A549 treated with GW870086 at 1 μM for 4 hours (cell line): ENCODE measurements around the gene HCN3. TPM values are rescaled to one million over a fixed set of nuclear protein-coding genes. Genes with fewer than 3 reads are reported as not detected.

Experiments used
- total RNA-seq: library from RNA; stranded (reverse); fragments of 200-300 nt; extraction: Qiagen RNA extraction; gene quantifications from 5 replicates; pipeline ENCODE4 v1.2.3, GENCODE V29; 2022; ENCODE audit warnings: low read depth

HCN3 gene
- 3.2 to 6.4 TPM (median 5.2 TPM) in 5 replicates for total RNA-seq

GRCh38 chr1:155277070-155277901, at the start of gene HCN3:
Gene HCN3 (plus strand): TSS chr1:155277463. CDS start chr1:155277591, 128 bp downstream.

DNA sequence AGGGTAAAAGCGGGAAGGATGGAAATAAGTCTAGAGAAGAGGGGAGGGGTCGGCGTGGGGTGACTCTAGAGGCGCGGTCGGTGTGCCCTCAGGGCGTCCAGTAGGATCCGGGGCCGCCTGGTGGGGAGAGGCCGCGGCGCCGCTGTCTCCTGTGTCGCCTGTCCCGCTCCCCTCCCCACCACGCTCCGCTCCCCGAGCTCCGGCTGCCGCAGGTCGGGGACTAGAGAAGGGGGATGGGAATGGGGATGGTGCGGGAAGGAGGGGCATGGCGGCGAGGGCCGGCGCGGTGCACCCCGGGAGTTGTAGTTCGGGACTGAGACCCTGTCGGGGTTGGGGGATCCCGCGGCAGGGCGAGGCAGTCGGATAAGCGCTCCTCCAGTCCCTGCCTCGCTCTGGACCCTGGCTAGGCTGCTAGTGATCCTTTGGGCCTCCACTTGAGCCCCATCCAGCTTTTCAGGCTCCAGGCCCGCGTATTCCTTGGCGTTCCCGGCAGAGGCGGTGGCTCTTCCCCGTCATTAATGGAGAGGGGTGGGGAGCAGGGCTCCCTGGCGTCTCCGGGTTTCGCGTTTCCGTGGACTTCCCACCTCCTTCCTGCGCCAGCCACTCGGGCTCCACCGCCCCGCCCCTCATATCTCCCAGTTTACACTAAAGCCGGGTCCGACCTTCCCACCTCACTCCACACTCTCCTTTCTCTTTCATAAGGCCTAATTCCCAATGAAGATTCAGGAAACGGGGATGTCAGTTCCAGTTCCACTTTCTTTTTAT, 21.8 kb upstream of the HCN3 start, which contains the start of gene ENTREP3:
TSS of gene ENTREP3 (minus strand) at position 241 of the 765 bp plus-strand sequence. CDS start 606 bp downstream, outside the sequence.

DNA sequence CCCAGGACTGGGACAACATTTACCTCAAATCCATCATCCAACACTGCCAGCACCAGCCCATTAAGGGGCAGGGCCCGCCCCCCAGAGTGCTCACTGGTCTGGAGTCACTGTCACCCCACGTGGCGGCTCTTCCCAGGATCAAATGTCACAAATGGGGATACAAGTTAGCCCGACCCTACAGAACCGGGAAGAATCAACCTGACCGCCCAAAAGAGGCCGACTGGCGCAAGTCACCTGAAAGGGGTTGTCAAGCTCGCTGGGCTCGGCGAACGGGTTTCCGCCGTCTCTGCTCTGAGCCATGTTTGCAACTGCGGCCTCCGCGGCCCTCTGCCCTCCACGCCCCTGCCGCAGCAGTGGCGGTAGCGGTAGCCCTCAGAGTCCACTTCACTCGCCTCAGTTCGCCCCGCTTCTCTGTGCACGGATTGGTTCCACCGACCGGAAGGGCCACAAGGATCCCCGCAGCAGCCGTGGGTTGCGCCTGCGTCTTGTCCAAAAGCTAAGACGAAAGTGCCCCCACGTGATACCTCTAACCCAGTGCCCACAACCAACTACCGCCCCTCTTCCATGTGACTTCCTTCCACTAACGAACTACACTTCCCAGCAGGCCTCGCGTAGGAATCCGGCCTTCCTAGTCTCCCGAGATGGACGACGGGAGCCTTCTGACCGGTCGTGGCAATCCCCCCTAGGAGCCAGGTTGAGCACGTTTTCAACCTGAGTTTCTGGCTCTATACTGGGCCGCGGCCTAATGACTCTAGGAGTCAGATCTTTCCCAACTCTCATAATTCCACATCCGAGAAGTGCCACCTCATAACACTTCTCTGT, 15.2 kb upstream of the HCN3 start, which contains the start of gene SCAMP3:
TSS of gene SCAMP3 (minus strand) at position 509 of the 822 bp plus-strand sequence. CDS start at position 300, 209 bp downstream.

DNA sequence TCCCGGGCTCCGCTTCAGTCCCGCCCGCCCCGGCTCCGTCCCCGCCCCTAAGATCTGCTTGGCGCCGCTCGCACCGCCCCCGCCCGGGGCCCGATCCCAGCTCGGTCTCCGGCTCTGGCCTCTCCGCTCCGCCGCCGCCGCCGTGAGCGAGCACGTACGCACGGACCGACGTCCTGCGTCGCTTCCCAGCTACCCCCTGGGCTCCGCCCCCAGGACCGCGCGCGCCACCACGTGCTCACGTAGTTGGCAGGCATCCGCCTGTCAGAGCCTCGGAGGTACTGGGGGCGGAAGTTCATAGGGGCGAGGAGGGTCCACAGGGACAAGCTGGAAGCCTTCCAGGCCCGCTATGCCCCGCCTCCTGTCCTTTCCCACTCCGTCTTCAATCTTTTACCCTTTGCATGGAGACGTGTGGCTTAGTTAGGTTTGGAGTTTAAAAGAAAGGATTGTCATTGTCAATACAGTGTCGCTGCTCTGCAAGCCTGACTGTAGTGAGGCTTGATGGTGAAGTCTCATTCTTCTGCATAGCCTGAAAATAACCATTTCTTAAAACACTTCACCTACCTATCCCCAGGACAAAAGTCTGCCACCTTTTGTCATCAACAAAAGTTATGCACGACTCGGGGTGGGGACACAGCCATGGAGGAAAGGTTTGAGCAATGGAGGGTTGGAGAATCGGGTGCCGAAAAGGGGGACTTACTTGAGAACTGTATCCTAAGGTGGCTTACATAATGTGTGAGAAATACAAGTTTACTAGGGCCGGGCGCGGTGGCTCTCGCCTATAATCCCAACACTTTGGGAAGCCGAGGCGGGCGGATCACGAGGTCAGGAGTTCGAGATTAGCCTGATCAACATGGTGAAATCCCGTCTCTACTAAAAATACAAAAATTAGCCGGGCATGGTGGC, 3.7 kb upstream of the HCN3 start, which contains the start of gene CLK2:
TSS of gene CLK2 (minus strand) at position 162 of the 903 bp plus-strand sequence. CDS start 2,527 bp downstream, outside the sequence.

GRCh38 chr1:155301342-155301841, 24.1 kb downstream of the HCN3 start, which contains the start of gene PKLR:
Gene PKLR (minus strand): TSS chr1:155301438. CDS start chr1:155301395, 43 bp downstream.

GRCh38 chr1:155308493-155309422, 31.5 kb downstream of the HCN3 start, which contains the start of gene FDPS:
Gene FDPS (plus strand): TSS chr1:155308866. CDS start chr1:155309790, 924 bp downstream.

GRCh38 chr1:155320661-155321617, 43.7 kb downstream of the HCN3 start, which contains the start of gene RUSC1:
Gene RUSC1 (plus strand): TSS chr1:155320894. CDS start chr1:155321774, 880 bp downstream.

Other genes with a start within 250 kb of the HCN3 start
- gene DCST2, start 243.7 kb upstream of the HCN3 start, total RNA-seq, result 0.17 to 0.80 TPM (median 0.29 TPM) in 5 replicates
- gene DCST1, start 243.6 kb upstream of the HCN3 start, total RNA-seq, result not detected in 5 replicates
- gene ADAM15, start 226.1 kb upstream of the HCN3 start, total RNA-seq, result 72.3 to 103 TPM (median 97.2 TPM) in 5 replicates
- gene EFNA4, start 213.7 kb upstream of the HCN3 start, total RNA-seq, result 12.2 to 13.0 TPM (median 12.4 TPM) in 5 replicates
- 6.9 to 11.0 TPM (median 10.3 TPM) in 5 replicates for gene EFNA3, start 198.6 kb upstream of the HCN3 start, total RNA-seq
- 23.0 to 32.0 TPM (median 28.5 TPM) in 5 replicates for gene EFNA1, start 149.6 kb upstream of the HCN3 start, total RNA-seq
- gene SLC50A1, start 141.6 kb upstream of the HCN3 start, total RNA-seq, result 30.2 to 37.7 TPM (median 35.4 TPM) in 5 replicates
- gene DPM3, start 136.9 kb upstream of the HCN3 start, total RNA-seq, result 69.8 to 112 TPM (median 98.4 TPM) in 5 replicates
- 222 to 262 TPM (median 235 TPM) in 5 replicates for gene KRTCAP2, start 104.2 kb upstream of the HCN3 start, total RNA-seq
- 1.8 to 2.9 TPM (median 2.6 TPM) in 5 replicates for gene TRIM46, start 103.6 kb upstream of the HCN3 start, total RNA-seq
- 6.0 to 10.7 TPM (median 8.4 TPM) in 5 replicates for gene THBS3, start 69.6 kb upstream of the HCN3 start, total RNA-seq
- 65.8 to 81.8 TPM (median 76.1 TPM) in 5 replicates for gene MTX1, start 68.8 kb upstream of the HCN3 start, total RNA-seq
- gene ENTREP3, start 22.0 kb upstream of the HCN3 start, total RNA-seq, result 26.5 to 34.2 TPM (median 33.7 TPM) in 5 replicates
- 99.5 to 134 TPM (median 118 TPM) in 5 replicates for gene SCAMP3, start 15.1 kb upstream of the HCN3 start, total RNA-seq
- 21.2 to 25.1 TPM (median 23.8 TPM) in 5 replicates for gene CLK2, start 4.0 kb upstream of the HCN3 start, total RNA-seq
- gene PKLR, start 24.0 kb downstream of the HCN3 start, total RNA-seq, result not detected in 5 replicates
- 155 to 179 TPM (median 165 TPM) in 5 replicates for gene FDPS, start 31.4 kb downstream of the HCN3 start, total RNA-seq
- gene RUSC1, start 43.4 kb downstream of the HCN3 start, total RNA-seq, result 40.2 to 54.7 TPM (median 53.4 TPM) in 5 replicates